ENCODE data around the gene LPCAT1. TPM values are rescaled to one million over a fixed set of nuclear protein-coding genes. Genes with fewer than 3 reads are reported as not detected.
A peak's percentile ranks its signal among the peaks of the same experiment; 100 is the strongest.

The LPCAT1 gene
- total and polyA plus RNA-seq, 2 experiments from 2014 or later, result 22.2 to 48.4 TPM

GRCh38 chr5:1558944-1559343, 35.2 kb upstream of the LPCAT1 start:
- TF ChIP-seq EZH2 (IDR thresholded peaks at IDR 0.05; ENCODE audit: insufficient read depth, poor library complexity, severe bottlenecking), result no peak
- TF ChIP-seq EZH2phosphoT487 (IDR thresholded peaks at IDR 0.05; ENCODE audit: insufficient read depth, low read depth), result no peak
- in situ Hi-C loops (cut with MboI), result no loop called here

DNA sequence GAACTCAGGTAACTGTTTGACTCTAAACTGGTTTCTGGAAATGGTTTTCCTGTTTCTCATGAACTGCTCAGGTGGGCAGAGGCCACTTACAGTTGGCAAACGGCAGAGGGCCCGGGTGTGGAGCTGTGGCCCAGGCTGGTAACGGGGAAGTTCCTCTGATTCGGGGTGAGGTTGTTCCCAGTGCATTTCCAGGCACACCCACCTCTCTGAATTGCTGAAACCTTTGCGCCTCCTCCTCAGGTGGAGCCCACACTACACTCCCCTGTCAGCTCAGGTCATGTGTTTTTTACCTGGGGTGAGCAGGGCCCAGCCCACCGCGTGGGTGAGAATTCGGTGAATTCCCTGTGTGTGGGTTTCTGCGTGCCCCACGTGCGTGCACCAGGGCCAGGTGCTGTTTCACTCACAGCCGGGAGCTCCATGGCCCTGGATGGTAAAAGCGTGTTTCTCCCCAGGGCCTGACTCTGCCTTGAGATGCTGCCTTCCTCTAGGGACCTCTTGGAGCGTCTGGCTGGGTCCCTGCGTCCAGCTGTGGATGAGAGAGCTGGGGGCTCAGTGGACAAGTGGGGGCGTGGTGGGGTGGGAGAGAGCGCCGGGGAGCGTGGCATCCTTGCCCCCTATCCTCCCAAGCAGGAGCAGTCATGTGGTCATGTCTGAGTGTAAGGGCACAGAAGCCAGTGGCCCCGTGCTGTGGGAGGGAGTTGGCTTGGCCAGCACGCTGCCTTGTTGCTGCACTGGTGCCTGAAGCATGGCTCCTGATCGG, 33.5 kb upstream of the LPCAT1 start:
- no peaks in the 10 kb centered on the region for H4K20me1 ChIP-seq (ENCODE audit: insufficient read depth)
- no peak overlapping the region for H3K9ac ChIP-seq
- no peak for TF ChIP-seq EZH2 (IDR thresholded peaks at IDR 0.05; ENCODE audit: insufficient read depth, poor library complexity, severe bottlenecking)
- TF ChIP-seq EZH2phosphoT487 (IDR thresholded peaks at IDR 0.05; ENCODE audit: insufficient read depth, low read depth), result no peak
- no peaks in the 10 kb centered on the region for H3K9me2 ChIP-seq (ENCODE audit: insufficient read depth)
- H3K36me3 ChIP-seq (ENCODE audit: low read depth), result no peaks in the 10 kb centered on the region
- WGBS, 2 experiments (ENCODE audit: low coverage in 1 of 2, low lambda C conversion rate in 2 of 2, missing lambda C conversion rate in 2 of 2), result 73 to 74% methylated on average over 14 to 22 of the region's 22 CpGs
- in situ Hi-C loops (cut with MboI), result no loop called here
- peaks cover 10% of the 10 kb centered on the region for H3K4me1 ChIP-seq (ENCODE audit: insufficient read depth)
- no peak overlapping the region for H3K4me3 ChIP-seq
- no peak overlapping the region for H3K27ac ChIP-seq
- no peak overlapping the region for H2AFZ ChIP-seq
- no peaks in the 10 kb centered on the region for H3K79me2 ChIP-seq (ENCODE audit: insufficient read depth)
- H3K9me3 ChIP-seq (ENCODE audit: low read depth), result no peaks in the 10 kb centered on the region
- H3K4me2 ChIP-seq (ENCODE audit: unreplicated experiment), result no peak overlapping the region
- no peaks in the 10 kb centered on the region for H3F3A ChIP-seq (ENCODE audit: insufficient read depth)
- DNase-seq, result no peak
- peaks cover 10% of the 10 kb centered on the region; the same call in 1 of the 2 replicates for H3K27me3 ChIP-seq (replicated peaks; ENCODE audit: insufficient read depth)

More at GRCh38 chr5:1558944-1559343, 35.2 kb upstream of the LPCAT1 start:
- DNase-seq, result no peak
- Histone ChIP-seq H3K9me3 (ENCODE audit: low read depth) (no peaks in the 10 kb centered on the region), H3K36me3 (ENCODE audit: low read depth) (no peaks in the 10 kb centered on the region), H2AFZ (no peak overlapping the region), H3F3A (ENCODE audit: insufficient read depth) (no peaks in the 10 kb centered on the region), H3K27ac (no peak overlapping the region), H3K4me3 (no peak overlapping the region), H4K20me1 (ENCODE audit: insufficient read depth) (no peaks in the 10 kb centered on the region), H3K4me1 (ENCODE audit: insufficient read depth) (peaks cover 14% of the 10 kb centered on the region), H3K79me2 (ENCODE audit: insufficient read depth) (no peaks in the 10 kb centered on the region), H3K9ac (no peak overlapping the region), H3K27me3 (replicated peaks; ENCODE audit: insufficient read depth) (peaks cover 10% of the 10 kb centered on the region; the same call in 1 of the 2 replicates), H3K4me2 (ENCODE audit: unreplicated experiment) (no peak overlapping the region), H3K9me2 (ENCODE audit: insufficient read depth) (no peaks in the 10 kb centered on the region)
- WGBS, 2 experiments (ENCODE audit: low coverage in 1 of 2, low lambda C conversion rate in 2 of 2, missing lambda C conversion rate in 2 of 2), result 77 to 82% methylated on average over 6 of the region's 6 CpGs

GRCh38 chr5:1555808-1556731, 32.3 kb upstream of the LPCAT1 start:
- Histone ChIP-seq H4K20me1 (ENCODE audit: insufficient read depth) (no peaks in the 10 kb centered on the region), H3K27me3 (replicated peaks; ENCODE audit: insufficient read depth) (peaks cover 6% of the 10 kb centered on the region; the same call in 1 of the 2 replicates), H3K4me1 (ENCODE audit: insufficient read depth) (peaks cover 10% of the 10 kb centered on the region), H3K4me2 (ENCODE audit: unreplicated experiment) (no peak overlapping the region), H3K4me3 (no peak overlapping the region), H3K79me2 (ENCODE audit: insufficient read depth) (no peaks in the 10 kb centered on the region), H3K9me2 (ENCODE audit: insufficient read depth) (no peaks in the 10 kb centered on the region), H3K9me3 (ENCODE audit: low read depth) (no peaks in the 10 kb centered on the region), H3K9ac (no peak overlapping the region), H3K36me3 (ENCODE audit: low read depth) (no peaks in the 10 kb centered on the region), H3F3A (ENCODE audit: insufficient read depth) (no peaks in the 10 kb centered on the region), H3K27ac (no peak overlapping the region), H2AFZ (no peak overlapping the region)
- TF ChIP-seq EZH2 (IDR thresholded peaks at IDR 0.05; ENCODE audit: insufficient read depth, poor library complexity, severe bottlenecking) (no peak), EZH2phosphoT487 (IDR thresholded peaks at IDR 0.05; ENCODE audit: insufficient read depth, low read depth) (no peak)
- in situ Hi-C loops (cut with MboI), result no loop called here
- WGBS, 2 experiments (ENCODE audit: low coverage in 1 of 2, low lambda C conversion rate in 2 of 2, missing lambda C conversion rate in 2 of 2), result 78 to 81% methylated on average over 26 of the region's 26 CpGs
- no peak for DNase-seq

- H3K4me2 ChIP-seq (ENCODE audit: unreplicated experiment), result peak overlapping the region; percentile 26
These were observed 31.4 kb upstream of the LPCAT1 start for GRCh38 chr5:1555011-1555807.

More at GRCh38 chr5:1555011-1555807, 31.4 kb upstream of the LPCAT1 start:
- Histone ChIP-seq H3K79me2 (ENCODE audit: insufficient read depth) (no peaks in the 10 kb centered on the region), H3K27ac (no peak overlapping the region), H4K20me1 (ENCODE audit: insufficient read depth) (no peaks in the 10 kb centered on the region), H3K36me3 (ENCODE audit: low read depth) (no peaks in the 10 kb centered on the region), H2AFZ (no peak overlapping the region), H3K4me1 (ENCODE audit: insufficient read depth) (peaks cover 10% of the 10 kb centered on the region), H3K27me3 (replicated peaks; ENCODE audit: insufficient read depth) (no peaks in the 10 kb centered on the region; the same call in 1 of the 2 replicates), H3K9me2 (ENCODE audit: insufficient read depth) (no peaks in the 10 kb centered on the region), H3F3A (ENCODE audit: insufficient read depth) (no peaks in the 10 kb centered on the region), H3K9me3 (ENCODE audit: low read depth) (no peaks in the 10 kb centered on the region), H3K4me3 (no peak overlapping the region), H3K9ac (no peak overlapping the region)
- in situ Hi-C loops (cut with MboI), result no loop called here
- WGBS, 2 experiments (ENCODE audit: low coverage in 1 of 2, low lambda C conversion rate in 2 of 2, missing lambda C conversion rate in 2 of 2), result 55 to 56% methylated on average over 25 to 28 of the region's 28 CpGs
- no peak for TF ChIP-seq EZH2 (IDR thresholded peaks at IDR 0.05; ENCODE audit: insufficient read depth, poor library complexity, severe bottlenecking)
- no peak for TF ChIP-seq EZH2phosphoT487 (IDR thresholded peaks at IDR 0.05; ENCODE audit: insufficient read depth, low read depth)
- DNase-seq, result peak; percentile 78
